ENCODE data around the gene RCOR1. TPM values are rescaled to one million over a fixed set of nuclear protein-coding genes. Genes with fewer than 3 reads are reported as not detected.

The RCOR1 gene
- total and polyA plus RNA-seq, 2 donors from 2014 or later: 4.9 to 17.9 TPM

DNA sequence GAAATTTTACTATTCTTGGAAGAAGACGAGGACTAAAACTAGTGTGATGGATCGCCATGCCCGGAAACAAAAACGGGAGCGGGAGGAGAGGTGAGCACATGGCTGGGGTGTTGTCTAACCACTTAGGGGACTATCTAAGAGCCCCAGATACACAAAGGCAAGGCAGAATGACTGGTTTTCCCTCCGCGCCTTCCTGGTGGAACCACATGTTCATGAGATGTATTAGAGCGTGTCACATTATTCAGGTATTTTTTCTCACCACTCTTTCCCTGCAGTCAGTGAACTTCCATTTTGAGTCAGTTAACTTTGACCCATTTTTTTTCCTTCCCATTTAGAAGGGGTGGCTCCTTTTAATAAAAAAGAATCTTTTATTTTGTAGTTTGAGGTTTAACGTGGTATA lies 116.0 kb downstream of the RCOR1 start:
- intact Hi-C loops (cut with DNase I): no loop called here
- FAIRE-seq: no peak
- Histone ChIP-seq H3K36me3 (ENCODE audit: control insufficient read depth in 2 of 3, insufficient read depth in 3 of 3, low read length in 3 of 3) (peaks cover 0 to 6% (median 0%) of the 10 kb centered on the region in 3 donors), H3K4me1 (ENCODE audit: control insufficient read depth in 2 of 3, insufficient read depth in 2 of 3, low read depth in 1 of 3, low read length in 3 of 3) (no peaks in the 10 kb centered on the region), H3K9me3 (ENCODE audit: control insufficient read depth in 2 of 3, insufficient read depth in 1 of 3, low read length in 3 of 3) (no peaks in the 10 kb centered on the region), H3K9ac (ENCODE audit: low read length in 3 of 3) (no peak overlapping the region), H3K27me3 (ENCODE audit: control insufficient read depth, insufficient read depth, low read length) (no peaks in the 10 kb centered on the region), H3K27ac (ENCODE audit: low read depth in 2 of 2, low read length in 2 of 2) (no peak overlapping the region), H3K4me3 (ENCODE audit: low read length in 3 of 3) (no peak overlapping the region)
- TF ChIP-seq, protein P1, sequence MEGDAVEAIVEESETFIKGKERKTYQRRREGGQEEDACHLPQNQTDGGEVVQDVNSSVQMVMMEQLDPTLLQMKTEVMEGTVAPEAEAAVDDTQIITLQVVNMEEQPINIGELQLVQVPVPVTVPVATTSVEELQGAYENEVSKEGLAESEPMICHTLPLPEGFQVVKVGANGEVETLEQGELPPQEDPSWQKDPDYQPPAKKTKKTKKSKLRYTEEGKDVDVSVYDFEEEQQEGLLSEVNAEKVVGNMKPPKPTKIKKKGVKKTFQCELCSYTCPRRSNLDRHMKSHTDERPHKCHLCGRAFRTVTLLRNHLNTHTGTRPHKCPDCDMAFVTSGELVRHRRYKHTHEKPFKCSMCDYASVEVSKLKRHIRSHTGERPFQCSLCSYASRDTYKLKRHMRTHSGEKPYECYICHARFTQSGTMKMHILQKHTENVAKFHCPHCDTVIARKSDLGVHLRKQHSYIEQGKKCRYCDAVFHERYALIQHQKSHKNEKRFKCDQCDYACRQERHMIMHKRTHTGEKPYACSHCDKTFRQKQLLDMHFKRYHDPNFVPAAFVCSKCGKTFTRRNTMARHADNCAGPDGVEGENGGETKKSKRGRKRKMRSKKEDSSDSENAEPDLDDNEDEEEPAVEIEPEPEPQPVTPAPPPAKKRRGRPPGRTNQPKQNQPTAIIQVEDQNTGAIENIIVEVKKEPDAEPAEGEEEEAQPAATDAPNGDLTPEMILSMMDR (IDR thresholded peaks at IDR 0.05; ENCODE audit: borderline replicate concordance, extremely low read depth, insufficient read depth): no peak
- DNase-seq: peak in 2 of 5 donors; percentile 44 to 55

DNA sequence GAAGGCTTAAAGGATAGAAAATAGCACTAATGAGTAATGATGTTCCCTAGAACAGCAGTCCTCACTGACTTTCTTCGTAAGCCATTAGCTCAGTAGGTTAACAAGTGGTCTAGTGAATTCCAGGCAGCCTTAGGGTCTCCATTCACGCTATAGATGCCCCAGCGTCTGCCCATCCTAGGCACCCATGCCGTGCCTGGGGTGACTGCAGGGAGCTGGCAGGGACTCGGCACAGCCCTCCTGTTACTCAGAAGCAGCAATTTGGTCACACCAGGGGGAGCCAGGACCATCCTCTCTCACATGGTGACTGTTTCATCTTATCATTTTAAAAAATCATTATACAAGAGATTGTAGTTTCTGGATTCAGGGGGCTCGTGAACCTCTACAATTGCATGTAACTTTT lies 118.8 kb downstream of the RCOR1 start:
- Histone ChIP-seq H3K9me3 (ENCODE audit: control insufficient read depth in 2 of 3, insufficient read depth in 1 of 3, low read length in 3 of 3) (no peaks in the 10 kb centered on the region), H3K27me3 (ENCODE audit: control insufficient read depth, insufficient read depth, low read length) (no peaks in the 10 kb centered on the region), H3K27ac (ENCODE audit: low read depth in 2 of 2, low read length in 2 of 2) (no peak overlapping the region), H3K36me3 (ENCODE audit: control insufficient read depth in 2 of 3, insufficient read depth in 3 of 3, low read length in 3 of 3) (peaks cover 0 to 6% (median 0%) of the 10 kb centered on the region in 3 donors), H3K4me3 (ENCODE audit: low read length in 3 of 3) (no peak overlapping the region), H3K9ac (ENCODE audit: low read length in 3 of 3) (no peak overlapping the region), H3K4me1 (ENCODE audit: control insufficient read depth in 2 of 3, insufficient read depth in 2 of 3, low read depth in 1 of 3, low read length in 3 of 3) (no peaks in the 10 kb centered on the region)
- intact Hi-C loops (cut with DNase I): no loop called here
- TF ChIP-seq, protein P1 (IDR thresholded peaks at IDR 0.05; ENCODE audit: borderline replicate concordance, extremely low read depth, insufficient read depth): no peak
- DNase-seq: no peak
- FAIRE-seq: no peak

DNA sequence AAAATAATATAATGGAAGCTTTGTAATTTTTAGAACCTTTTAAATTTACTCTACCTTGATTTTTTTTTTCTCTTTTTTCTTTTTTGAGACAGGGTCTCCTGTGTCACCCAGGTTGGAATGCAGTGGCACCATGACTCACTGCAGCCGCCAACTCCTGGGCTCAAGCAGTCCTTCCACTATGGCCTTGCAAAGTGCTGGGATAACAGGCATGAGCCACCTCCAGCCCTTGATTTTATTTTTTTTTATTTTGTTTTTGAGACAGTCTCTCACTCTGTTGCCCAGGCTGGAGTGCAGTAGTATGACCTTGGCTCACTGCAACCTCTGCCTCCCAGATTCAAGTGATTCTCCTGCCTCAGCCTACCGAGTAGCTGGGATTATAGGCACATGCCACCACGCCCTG lies 119.5 kb downstream of the RCOR1 start:
- intact Hi-C loops (cut with DNase I): no loop called here
- H3K27me3 ChIP-seq (ENCODE audit: control insufficient read depth, insufficient read depth, low read length): no peaks in the 10 kb centered on the region
- no peak overlapping the region for H3K9ac ChIP-seq (ENCODE audit: low read length in 3 of 3)
- no peak for DNase-seq
- no peaks in the 10 kb centered on the region for H3K4me1 ChIP-seq (ENCODE audit: control insufficient read depth in 2 of 3, insufficient read depth in 2 of 3, low read depth in 1 of 3, low read length in 3 of 3)
- H3K27ac ChIP-seq (ENCODE audit: low read depth in 2 of 2, low read length in 2 of 2): no peak overlapping the region
- FAIRE-seq: no peak
- H3K4me3 ChIP-seq (ENCODE audit: low read length in 3 of 3): no peak overlapping the region
- TF ChIP-seq, protein P1 (IDR thresholded peaks at IDR 0.05; ENCODE audit: borderline replicate concordance, extremely low read depth, insufficient read depth): no peak
- peaks cover 0 to 6% (median 0%) of the 10 kb centered on the region in 3 donors for H3K36me3 ChIP-seq (ENCODE audit: control insufficient read depth in 2 of 3, insufficient read depth in 3 of 3, low read length in 3 of 3)
- H3K9me3 ChIP-seq (ENCODE audit: control insufficient read depth in 2 of 3, insufficient read depth in 1 of 3, low read length in 3 of 3): no peaks in the 10 kb centered on the region

DNA sequence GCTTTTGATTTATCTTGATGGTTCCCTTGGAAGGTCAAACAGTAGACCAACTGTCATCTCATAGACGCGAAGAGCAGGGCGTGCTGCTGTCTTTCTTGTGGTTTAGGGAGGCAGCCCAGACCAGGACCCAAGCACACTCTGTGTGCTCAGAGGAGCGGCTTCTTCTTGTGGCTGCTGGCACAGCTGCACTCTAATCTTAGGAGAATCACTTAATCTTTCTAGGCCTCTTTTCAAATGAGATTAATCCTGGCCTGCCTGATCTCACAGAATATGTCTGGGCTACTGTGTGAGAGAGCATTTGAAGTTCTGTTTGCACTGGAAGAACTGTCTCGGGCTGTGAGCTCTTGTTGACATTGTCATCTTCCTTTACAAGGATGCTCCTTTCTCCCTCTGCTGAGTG lies 124.8 kb downstream of the RCOR1 start:
- Histone ChIP-seq H3K27ac (ENCODE audit: low read depth in 2 of 2, low read length in 2 of 2) (no peak overlapping the region), H3K27me3 (ENCODE audit: control insufficient read depth, insufficient read depth, low read length) (no peaks in the 10 kb centered on the region), H3K4me1 (ENCODE audit: control insufficient read depth in 2 of 3, insufficient read depth in 2 of 3, low read depth in 1 of 3, low read length in 3 of 3) (no peaks in the 10 kb centered on the region), H3K9ac (ENCODE audit: low read length in 3 of 3) (no peak overlapping the region), H3K9me3 (ENCODE audit: control insufficient read depth in 2 of 3, insufficient read depth in 1 of 3, low read length in 3 of 3) (no peaks in the 10 kb centered on the region), H3K36me3 (ENCODE audit: control insufficient read depth in 2 of 3, insufficient read depth in 3 of 3, low read length in 3 of 3) (peaks cover 2 to 17% (median 5%) of the 10 kb centered on the region in 3 donors), H3K4me3 (ENCODE audit: low read length in 3 of 3) (no peak overlapping the region)
- intact Hi-C loops (cut with DNase I): no loop called here
- TF ChIP-seq, protein P1 (IDR thresholded peaks at IDR 0.05; ENCODE audit: borderline replicate concordance, extremely low read depth, insufficient read depth): no peak
- FAIRE-seq: no peak
- no peak for DNase-seq

All from kidney (tissue), 14 donors.